Activated naive CD8-positive, alpha-beta T cell treated with anti-CD3 and anti-CD28 coated beads for 36 hours (primary cell): Measurements from ENCODE around the gene MTUS2. TPM values are rescaled to one million over a fixed set of nuclear protein-coding genes. Genes with fewer than 3 reads are reported as not detected.

Experiments
- DNase-seq: peaks from one replicate; pipeline ENCODE4 v3.0.0; 2021
- H3K27ac Mint-ChIP-seq: one replicate; pipeline ENCODE4 v1.8.0; 2022; ENCODE audit warnings: mild to moderate bottlenecking, moderate library complexity, mixed read lengths
- H3K27me3 Mint-ChIP-seq: one replicate; pipeline ENCODE4 v1.8.0; 2022; ENCODE audit warnings: mild to moderate bottlenecking, mixed read lengths
- H3K36me3 Mint-ChIP-seq: one replicate; pipeline ENCODE4 v1.8.0; 2021; ENCODE audit warnings: mild to moderate bottlenecking, mixed read lengths
- H3K4me1 Mint-ChIP-seq: one replicate; pipeline ENCODE4 v1.8.0; 2021; ENCODE audit warnings: mixed read lengths
- H3K4me3 Mint-ChIP-seq: one replicate; pipeline ENCODE4 v1.8.0; 2022; ENCODE audit warnings: mild to moderate bottlenecking, moderate library complexity, mixed read lengths
- H3K9me3 Mint-ChIP-seq: one replicate; pipeline ENCODE4 v1.8.0; 2022; ENCODE audit warnings: mixed read lengths
- total RNA-seq, 2 experiments: library from RNA; stranded (reverse); gene quantifications; one replicate each; pipeline ENCODE4 v1.2.3, GENCODE V29; 2021

MTUS2 gene
- total RNA-seq, 2 experiments from 2014 or later: not detected

GRCh38 chr13:29494520-29494919 is 674.4 kb downstream of the MTUS2 start:
- H3K9me3 Mint-ChIP-seq: no peaks in the 10 kb centered on the region
- no peak overlapping the region for H3K4me3 Mint-ChIP-seq
- H3K36me3 Mint-ChIP-seq: no peaks in the 10 kb centered on the region

DNA sequence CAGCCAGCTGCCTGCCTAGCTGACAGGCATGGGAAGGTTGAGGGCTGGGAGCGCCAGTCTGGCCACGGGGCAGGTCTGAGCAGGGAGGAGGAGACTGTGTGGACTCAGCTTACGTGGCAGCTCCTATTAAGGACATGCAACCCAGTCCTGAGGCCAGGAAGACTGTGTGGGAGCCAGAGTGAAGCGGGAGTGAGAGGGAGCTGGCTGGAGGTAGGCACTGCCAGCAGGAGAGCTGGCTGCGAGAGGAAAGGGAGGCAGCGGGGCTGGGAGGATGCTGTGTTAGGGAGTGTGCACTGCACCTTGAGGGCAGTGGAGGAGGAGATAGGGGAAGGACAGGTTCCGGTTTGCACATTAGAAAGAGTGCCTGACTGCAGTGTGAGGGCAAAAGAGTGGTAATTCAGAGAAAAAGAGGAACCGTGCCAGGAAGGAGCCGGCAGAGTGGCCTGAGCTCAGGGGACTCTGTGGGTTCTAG is 676.1 kb downstream of the MTUS2 start:
- no peaks in the 10 kb centered on the region for H3K9me3 Mint-ChIP-seq
- H3K4me1 Mint-ChIP-seq: peaks cover 2% of the 10 kb centered on the region
- no peak for DNase-seq
- no peak overlapping the region for H3K27ac Mint-ChIP-seq
- H3K36me3 Mint-ChIP-seq: no peaks in the 10 kb centered on the region
- H3K4me3 Mint-ChIP-seq: no peak overlapping the region
- H3K27me3 Mint-ChIP-seq: peaks cover 18% of the 10 kb centered on the region

More at GRCh38 chr13:29494520-29494919, 674.4 kb downstream of the MTUS2 start:
- Mint-ChIP-seq H3K27ac (no peak overlapping the region), H3K4me1 (peaks cover 2% of the 10 kb centered on the region), H3K27me3 (peaks cover 18% of the 10 kb centered on the region)
- DNase-seq: no peak

GRCh38 chr13:29497137-29497654 is 677.1 kb downstream of the MTUS2 start:
- H3K4me1 Mint-ChIP-seq: peaks cover 2% of the 10 kb centered on the region
- H3K9me3 Mint-ChIP-seq: no peaks in the 10 kb centered on the region
- H3K27me3 Mint-ChIP-seq: peaks cover 18% of the 10 kb centered on the region
- H3K36me3 Mint-ChIP-seq: no peaks in the 10 kb centered on the region
- no peak overlapping the region for H3K27ac Mint-ChIP-seq
- DNase-seq: no peak
- no peak overlapping the region for H3K4me3 Mint-ChIP-seq

- no peak for DNase-seq
- peaks cover 28% of the 10 kb centered on the region for H3K27me3 Mint-ChIP-seq
- no peaks in the 10 kb centered on the region for H3K36me3 Mint-ChIP-seq
- H3K4me3 Mint-ChIP-seq: no peak overlapping the region
- H3K27ac Mint-ChIP-seq: no peak overlapping the region
- H3K4me1 Mint-ChIP-seq: peaks cover 2% of the 10 kb centered on the region
- H3K9me3 Mint-ChIP-seq: no peaks in the 10 kb centered on the region
These were observed 678.4 kb downstream of the MTUS2 start for GRCh38 chr13:29498426-29499040.

DNA sequence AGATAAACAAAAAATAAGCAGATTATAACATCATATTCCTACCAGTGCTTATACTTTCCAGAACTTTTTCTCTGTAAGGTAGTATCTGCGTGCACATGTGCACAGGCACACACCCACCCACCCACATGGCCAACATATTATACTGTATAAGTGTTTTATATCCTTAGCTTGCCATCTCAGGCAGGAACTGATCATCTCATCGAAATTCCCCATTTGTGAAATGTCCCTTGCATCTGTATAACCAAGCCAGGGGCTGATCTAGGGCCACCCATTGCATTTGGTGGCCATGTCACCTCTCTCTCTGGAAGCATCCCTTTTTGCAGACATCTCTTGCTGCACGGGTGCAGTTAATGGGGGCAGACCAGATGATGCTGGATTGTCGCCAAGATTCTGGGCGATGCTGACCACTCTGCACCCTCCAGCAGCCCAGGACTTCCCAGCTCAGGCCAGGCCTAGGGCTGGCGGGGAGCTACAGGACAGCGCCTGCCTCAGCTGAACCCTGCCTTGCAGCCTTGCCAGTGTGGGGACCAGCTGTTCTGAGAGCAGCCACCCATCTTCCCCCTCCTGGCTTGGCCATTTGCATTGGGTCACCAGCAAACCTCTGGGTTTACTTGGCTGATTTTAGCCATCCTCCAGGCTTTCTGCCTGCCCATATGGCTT is 679.5 kb downstream of the MTUS2 start:
- Mint-ChIP-seq H3K4me3 (no peak overlapping the region), H3K4me1 (peaks cover 2% of the 10 kb centered on the region), H3K9me3 (no peaks in the 10 kb centered on the region), H3K27ac (no peak overlapping the region), H3K27me3 (peaks cover 33% of the 10 kb centered on the region), H3K36me3 (no peaks in the 10 kb centered on the region)
- DNase-seq: no peak

DNA sequence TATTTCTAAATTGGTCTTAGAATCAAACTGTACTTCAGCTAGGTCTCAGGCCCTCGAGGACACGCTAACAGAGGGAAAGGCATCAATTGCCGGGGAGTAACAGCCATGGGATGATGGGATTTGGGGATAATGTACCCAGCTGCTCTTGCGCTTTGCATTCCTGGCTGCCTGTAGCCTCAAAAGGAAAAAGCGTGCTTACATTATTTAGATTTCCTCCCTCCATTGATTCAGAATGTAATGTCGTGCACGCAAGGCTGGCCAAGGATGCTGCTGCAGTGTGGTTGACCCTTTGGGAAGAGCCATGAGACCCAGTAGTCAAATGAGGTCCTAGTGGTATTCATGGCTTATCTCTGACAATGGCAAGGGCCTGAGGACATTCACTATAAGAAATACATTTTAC is 680.2 kb downstream of the MTUS2 start:
- no peak for DNase-seq
- H3K27ac Mint-ChIP-seq: no peak overlapping the region
- no peaks in the 10 kb centered on the region for H3K36me3 Mint-ChIP-seq
- H3K9me3 Mint-ChIP-seq: no peaks in the 10 kb centered on the region
- peaks cover 35% of the 10 kb centered on the region for H3K27me3 Mint-ChIP-seq
- H3K4me1 Mint-ChIP-seq: peaks cover 2% of the 10 kb centered on the region
- H3K4me3 Mint-ChIP-seq: no peak overlapping the region

GRCh38 chr13:29501674-29502073 is 681.5 kb downstream of the MTUS2 start:
- Mint-ChIP-seq H3K9me3 (no peaks in the 10 kb centered on the region), H3K27ac (no peak overlapping the region), H3K4me1 (no peaks in the 10 kb centered on the region), H3K36me3 (no peaks in the 10 kb centered on the region), H3K27me3 (peaks cover 27% of the 10 kb centered on the region), H3K4me3 (no peak overlapping the region)
- DNase-seq: no peak

- Mint-ChIP-seq H3K27me3 (peaks cover 25% of the 10 kb centered on the region), H3K4me3 (no peak overlapping the region), H3K9me3 (no peaks in the 10 kb centered on the region), H3K36me3 (no peaks in the 10 kb centered on the region), H3K4me1 (no peaks in the 10 kb centered on the region), H3K27ac (no peak overlapping the region)
- DNase-seq: no peak
These were observed 682.4 kb downstream of the MTUS2 start for GRCh38 chr13:29502391-29503008.

- no peak overlapping the region for H3K4me3 Mint-ChIP-seq
- H3K36me3 Mint-ChIP-seq: peaks cover under 1% of the 10 kb centered on the region
- H3K27me3 Mint-ChIP-seq: peaks cover 25% of the 10 kb centered on the region
- peak; percentile 27 for DNase-seq
- no peaks in the 10 kb centered on the region for H3K4me1 Mint-ChIP-seq
- no peaks in the 10 kb centered on the region for H3K9me3 Mint-ChIP-seq
- no peak overlapping the region for H3K27ac Mint-ChIP-seq
These were observed 683.1 kb downstream of the MTUS2 start for GRCh38 chr13:29503041-29503837.

GRCh38 chr13:29504691-29505090 is 684.6 kb downstream of the MTUS2 start:
- H3K9me3 Mint-ChIP-seq: no peaks in the 10 kb centered on the region
- H3K27me3 Mint-ChIP-seq: peaks cover 25% of the 10 kb centered on the region
- H3K4me1 Mint-ChIP-seq: no peaks in the 10 kb centered on the region
- no peak overlapping the region for H3K4me3 Mint-ChIP-seq
- no peak for DNase-seq
- H3K27ac Mint-ChIP-seq: no peak overlapping the region
- H3K36me3 Mint-ChIP-seq: peaks cover 11% of the 10 kb centered on the region

- DNase-seq: no peak
- Mint-ChIP-seq H3K4me3 (no peak overlapping the region), H3K36me3 (peaks cover 11% of the 10 kb centered on the region), H3K4me1 (no peaks in the 10 kb centered on the region), H3K27me3 (peaks cover 25% of the 10 kb centered on the region), H3K27ac (no peak overlapping the region), H3K9me3 (no peaks in the 10 kb centered on the region)
These were observed 685.4 kb downstream of the MTUS2 start for GRCh38 chr13:29505511-29505910.

GRCh38 chr13:29505950-29506349 is 685.8 kb downstream of the MTUS2 start:
- H3K4me1 Mint-ChIP-seq: no peaks in the 10 kb centered on the region

GRCh38 chr13:29507356-29507755 is 687.2 kb downstream of the MTUS2 start:
- Mint-ChIP-seq H3K27ac (no peak overlapping the region), H3K4me1 (peaks cover 2% of the 10 kb centered on the region), H3K36me3 (peaks cover 18% of the 10 kb centered on the region), H3K4me3 (no peak overlapping the region), H3K27me3 (peaks cover 25% of the 10 kb centered on the region), H3K9me3 (no peaks in the 10 kb centered on the region)
- no peak for DNase-seq

More at GRCh38 chr13:29505950-29506349, 685.8 kb downstream of the MTUS2 start:
- H3K27me3 Mint-ChIP-seq: peaks cover 25% of the 10 kb centered on the region
- no peak for DNase-seq
- no peak overlapping the region for H3K4me3 Mint-ChIP-seq
- peaks cover 11% of the 10 kb centered on the region for H3K36me3 Mint-ChIP-seq
- no peaks in the 10 kb centered on the region for H3K9me3 Mint-ChIP-seq
- H3K27ac Mint-ChIP-seq: no peak overlapping the region

- DNase-seq: peak; percentile 63
- H3K9me3 Mint-ChIP-seq: no peaks in the 10 kb centered on the region
- peaks cover 21% of the 10 kb centered on the region for H3K36me3 Mint-ChIP-seq
- no peak overlapping the region for H3K27ac Mint-ChIP-seq
- peaks cover 17% of the 10 kb centered on the region for H3K27me3 Mint-ChIP-seq
- H3K4me1 Mint-ChIP-seq: peaks cover 2% of the 10 kb centered on the region
- no peak overlapping the region for H3K4me3 Mint-ChIP-seq
These were observed 688.2 kb downstream of the MTUS2 start for GRCh38 chr13:29508130-29508875.
